Neural cell (in vitro differentiated cells): Measurements from ENCODE around the gene ABCC5. TPM values are rescaled to one million over a fixed set of nuclear protein-coding genes. Genes with fewer than 3 reads are reported as not detected.

Experiments
- H2AFZ ChIP-seq: fragments of 200-600, 300-800 bp; sonication (generic), shearing (Covaris generic); 2 replicates; pipeline ENCODE4 v1.6.0; 2014; ENCODE audit warnings: low read depth, mild to moderate bottlenecking, antibody characterized with exemption, low read length, moderate library complexity
- H3F3A ChIP-seq: fragments of 200-600 bp; shearing (Covaris generic); 2 replicates; pipeline ENCODE4 v1.6.1; 2016; ENCODE audit warnings: mild to moderate bottlenecking, moderate library complexity, mixed read lengths, antibody characterized with exemption, low read length; ENCODE audit not compliant: insufficient read depth, poor library complexity, severe bottlenecking
- H3K27ac ChIP-seq: fragments of 200-600, 300-800 bp; sonication (generic), shearing (Covaris generic); 2 replicates; pipeline ENCODE4 v1.5.1; 2014; ENCODE audit warnings: mild to moderate bottlenecking, low read length, moderate library complexity
- H3K27me3 ChIP-seq: fragments of 300-800, 200-600 bp; sonication (generic), shearing (Covaris generic); 2 replicates; pipeline ENCODE4 v1.6.0; 2014; ENCODE audit warnings: mild to moderate bottlenecking, low read depth, low read length, moderate library complexity; ENCODE audit not compliant: insufficient read depth
- H3K36me3 ChIP-seq: fragments of 300-800, 200-600 bp; sonication (generic), shearing (Covaris generic); 2 replicates; pipeline ENCODE4 v1.5.1; 2014; ENCODE audit warnings: mild to moderate bottlenecking, antibody characterized with exemption, low read length, moderate library complexity; ENCODE audit not compliant: insufficient read depth
- H3K4me2 ChIP-seq: fragments of 300-800, 200-600 bp; sonication (generic), shearing (Covaris generic); 2 replicates; pipeline ENCODE4 v1.6.0; 2014; ENCODE audit warnings: mild to moderate bottlenecking, low read length
- H3K4me3 ChIP-seq: fragments of 300-800, 200-600 bp; sonication (generic), shearing (Covaris generic); 2 replicates; pipeline ENCODE4 v1.5.1; 2014; ENCODE audit warnings: mild to moderate bottlenecking, low read length, moderate library complexity
- H3K79me2 ChIP-seq: fragments of 200-600 bp; shearing (Covaris generic); replicated peaks from 2 replicates; pipeline ENCODE4 v1.6.0; 2014; ENCODE audit warnings: mild to moderate bottlenecking, low read length, moderate library complexity; ENCODE audit not compliant: insufficient read depth
- H3K9ac ChIP-seq: fragments of 300-800, 200-600 bp; sonication (generic), shearing (Covaris generic); 2 replicates; pipeline ENCODE4 v1.6.1; 2016; ENCODE audit warnings: mild to moderate bottlenecking, low read length, mixed read lengths
- H3K9me2 ChIP-seq: fragments of 200-600 bp; shearing (Covaris generic); 2 replicates; pipeline ENCODE4 v1.6.1; 2016; ENCODE audit warnings: mild to moderate bottlenecking, low read length, mixed read lengths; ENCODE audit not compliant: insufficient read depth
- H3K9me3 ChIP-seq: fragments of 200-600, 300-800 bp; sonication (generic), shearing (Covaris generic); 2 replicates; pipeline ENCODE4 v1.6.1; 2016; ENCODE audit warnings: mild to moderate bottlenecking, mixed run types, low read length, moderate library complexity, mixed read lengths
- H4K20me1 ChIP-seq: fragments of 200-600 bp; shearing (Covaris generic); 2 replicates; pipeline ENCODE4 v1.6.1; 2016; ENCODE audit warnings: mild to moderate bottlenecking, mixed run types; ENCODE audit not compliant: insufficient read depth
- CTCF ChIP-seq: fragments of 450-650 bp; IDR thresholded peaks from 2 replicates; pipeline ENCODE4 v1.5.1; 2014; ENCODE audit warnings: antibody characterized with exemption, mild to moderate bottlenecking, moderate library complexity; ENCODE audit not compliant: poor library complexity, severe bottlenecking
- EP300 ChIP-seq: fragments of 450-650 bp; conservative IDR thresholded peaks from 2 replicates; pipeline ENCODE4 v1.6.1; 2014; ENCODE audit warnings: antibody characterized with exemption, mild to moderate bottlenecking, moderate library complexity; ENCODE audit not compliant: poor library complexity, severe bottlenecking
- EZH2 ChIP-seq: fragments of 200-600, 300-800 bp; shearing (Covaris generic), sonication (generic); IDR thresholded peaks from 2 replicates; pipeline ENCODE4 v1.6.1; 2014; ENCODE audit warnings: antibody characterized with exemption, low read length, borderline replicate concordance, mild to moderate bottlenecking; ENCODE audit not compliant: insufficient read depth, poor library complexity, severe bottlenecking
- MXI1 ChIP-seq: fragments of 450-650 bp; conservative IDR thresholded peaks from 2 replicates; pipeline ENCODE4 v1.6.1; 2014; ENCODE audit warnings: antibody characterized with exemption, mild to moderate bottlenecking; ENCODE audit not compliant: poor library complexity, severe bottlenecking
- POLR2AphosphoS5 ChIP-seq: IDR thresholded peaks from 2 replicates; pipeline ENCODE4 v1.6.1; 2012
- RAD21 ChIP-seq: fragments of 450-650 bp; conservative IDR thresholded peaks from 2 replicates; pipeline ENCODE4 v1.6.1; 2014; ENCODE audit warnings: antibody characterized with exemption, mild to moderate bottlenecking, moderate library complexity
- REST ChIP-seq: IDR thresholded peaks from 2 replicates; pipeline ENCODE4 v1.6.1; 2012; ENCODE audit warnings: borderline replicate concordance
- SMC3 ChIP-seq: fragments of 450-650 bp; conservative IDR thresholded peaks from 2 replicates; pipeline ENCODE4 v1.6.1; 2014; ENCODE audit warnings: antibody characterized with exemption, mild to moderate bottlenecking, moderate library complexity; ENCODE audit not compliant: poor library complexity
- TAF1 ChIP-seq: IDR thresholded peaks from 2 replicates; pipeline ENCODE4 v1.6.1; 2012; ENCODE audit warnings: low read depth
- polyA plus RNA-seq: library from polyadenylated mRNA; depleted of rRNA; stranded (reverse); fragments of >200 nt; gene quantifications from 2 replicates; pipeline ENCODE4 v1.2.3, GENCODE V29; 2014

Gene ABCC5
- polyA plus RNA-seq, 1 donor from 2014 or later = 227 TPM

DNA sequence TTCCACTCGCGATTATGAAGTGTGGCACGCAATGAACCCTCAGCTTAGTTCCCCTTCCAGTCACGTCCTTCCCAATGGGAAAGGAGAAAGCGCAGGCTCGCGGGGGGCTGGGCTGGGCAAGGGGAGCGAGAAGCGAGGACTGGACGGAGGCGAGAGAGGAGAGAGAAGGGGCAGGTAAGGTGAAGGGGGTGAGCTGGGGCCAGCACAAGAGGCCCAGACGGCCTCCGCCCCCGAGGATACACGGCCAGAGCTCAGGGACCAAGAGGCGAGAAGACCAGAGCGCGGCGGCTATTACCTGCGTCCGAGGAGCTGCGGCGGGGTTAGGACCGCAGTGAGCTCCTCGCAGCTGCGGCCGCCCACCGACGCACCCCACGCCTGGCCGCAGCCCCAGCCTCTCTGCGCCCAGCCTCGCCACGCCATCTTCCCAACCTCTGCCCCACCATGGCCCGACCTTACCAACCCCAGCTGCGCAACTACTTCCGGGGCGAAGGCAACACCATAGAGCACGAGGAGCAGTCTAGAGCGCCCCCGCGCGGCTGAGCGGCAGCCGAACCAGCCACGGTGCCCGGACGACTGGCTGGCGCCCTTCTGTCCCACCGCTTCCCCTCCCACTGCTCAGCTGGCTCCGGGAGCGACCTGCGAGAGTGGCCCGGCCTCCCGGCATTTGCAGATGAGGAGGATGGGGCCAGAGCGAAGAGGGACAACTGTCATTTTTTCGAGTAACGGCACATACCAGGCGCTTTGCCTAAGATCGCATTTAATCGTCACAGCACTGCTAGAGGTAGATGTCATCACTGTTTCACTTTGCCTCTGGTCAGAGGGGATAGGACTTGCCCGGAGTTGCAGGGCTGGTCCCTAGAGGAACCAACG is 133.0 kb downstream of the ABCC5 start, which contains the start of gene PARL:
TSS of gene PARL (minus strand) at position 454 of the 870 bp plus-strand sequence. CDS start at position 420, 34 bp downstream.
- peaks cover 37% of the 10 kb centered on the region for H3K79me2 ChIP-seq
- TF ChIP-seq SMC3 = peak; percentile 81
- TF ChIP-seq EZH2 = no peak
- TF ChIP-seq POLR2AphosphoS5 = peak; percentile 97
- TF ChIP-seq EP300 = peak; percentile 36
- TF ChIP-seq RAD21 = peak; percentile 80
- peak; percentile 93 for TF ChIP-seq MXI1
- TF ChIP-seq REST = peak; percentile 78
- TF ChIP-seq TAF1 = peak; percentile 74
- TF ChIP-seq CTCF = peak; percentile 99
- H3K4me2 ChIP-seq = peak within 1 kb of the TSS; percentile 90
- H3K9ac ChIP-seq = peak within 1 kb of the TSS; percentile 89
- peaks cover 2% of the 10 kb centered on the region for H3K27me3 ChIP-seq
- no peaks in the 10 kb centered on the region for H3K9me2 ChIP-seq
- no peaks in the 10 kb centered on the region for H4K20me1 ChIP-seq
- H2AFZ ChIP-seq = peak within 1 kb of the TSS; percentile 88
- H3K36me3 ChIP-seq = no peaks in the 10 kb centered on the region
- H3K4me3 ChIP-seq = peak within 1 kb of the TSS; percentile 91
- no peaks in the 10 kb centered on the region for H3F3A ChIP-seq
- peak within 1 kb of the TSS; percentile 75 for H3K27ac ChIP-seq
- no peaks in the 10 kb centered on the region for H3K9me3 ChIP-seq

DNA sequence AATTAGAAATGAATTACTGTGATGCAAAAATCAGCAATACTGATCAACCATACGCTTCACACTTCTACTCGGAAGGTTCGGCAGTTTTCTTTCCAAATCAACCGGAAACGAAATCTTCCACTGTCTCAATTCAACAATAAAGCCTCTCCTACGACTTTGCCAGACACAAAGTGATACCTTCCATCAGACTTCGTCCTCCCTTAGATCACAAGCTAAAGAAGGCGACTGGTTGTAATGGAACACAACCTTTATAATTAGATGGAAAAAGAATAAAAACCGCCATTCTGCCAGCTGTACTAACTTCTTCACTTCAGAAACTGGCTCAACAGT is 133.6 kb downstream of the ABCC5 start:
- no peaks in the 10 kb centered on the region for H3F3A ChIP-seq
- H4K20me1 ChIP-seq = no peaks in the 10 kb centered on the region
- H3K9me3 ChIP-seq = no peaks in the 10 kb centered on the region
- peaks cover 2% of the 10 kb centered on the region for H3K27me3 ChIP-seq
- peaks cover 37% of the 10 kb centered on the region for H3K79me2 ChIP-seq
- no peaks in the 10 kb centered on the region for H3K9me2 ChIP-seq
- TF ChIP-seq REST = no peak
- TF ChIP-seq CTCF = no peak
- TF ChIP-seq SMC3 = no peak
- TF ChIP-seq POLR2AphosphoS5 = no peak
- no peak for TF ChIP-seq EZH2
- TF ChIP-seq RAD21 = no peak
- TF ChIP-seq EP300 = no peak
- TF ChIP-seq MXI1 = no peak
- TF ChIP-seq TAF1 = no peak
- H3K4me3 ChIP-seq = peak overlapping the region; percentile 91
- H2AFZ ChIP-seq = peak overlapping the region; percentile 88
- H3K4me2 ChIP-seq = peak overlapping the region; percentile 90
- H3K27ac ChIP-seq = peak overlapping the region; percentile 75
- peak overlapping the region; percentile 89 for H3K9ac ChIP-seq
- no peaks in the 10 kb centered on the region for H3K36me3 ChIP-seq
